NCI-H1436 treated with DMSO at 0.1 percent for 48 hours (cell line): ENCODE measurements around the gene NSUN5.
"Not testable (repeated sequence)": the region's sequence is repeated elsewhere in the genome, so short reads cannot be mapped to it uniquely, and the experiment has no call there.

Source experiments
- DNase-seq: peaks from one replicate; lab custom pipeline; 2025; lab: John Stamatoyannopoulos, UW

Gene NSUN5

DNA sequence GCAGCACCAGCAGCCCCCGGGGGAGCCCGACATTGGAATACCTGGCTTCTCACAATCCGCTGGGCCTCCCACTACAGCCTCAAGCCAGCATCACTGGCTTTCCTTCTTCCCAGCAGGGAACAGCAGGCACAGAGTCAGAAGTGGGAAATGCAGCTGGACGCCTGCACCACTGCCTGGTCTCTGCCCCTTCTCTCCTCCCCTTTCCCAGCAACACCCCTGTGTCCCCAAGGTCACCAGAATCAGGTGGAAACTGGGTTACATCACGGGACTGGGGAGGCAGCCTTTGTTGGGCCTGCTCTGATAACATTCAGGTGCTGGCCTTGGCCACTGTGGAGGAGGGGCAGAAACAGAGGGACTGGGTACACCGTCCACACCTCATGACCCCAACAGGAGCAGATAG is 16.8 kb upstream of the NSUN5 start:
- DNase-seq, result not testable (repeated sequence)

DNA sequence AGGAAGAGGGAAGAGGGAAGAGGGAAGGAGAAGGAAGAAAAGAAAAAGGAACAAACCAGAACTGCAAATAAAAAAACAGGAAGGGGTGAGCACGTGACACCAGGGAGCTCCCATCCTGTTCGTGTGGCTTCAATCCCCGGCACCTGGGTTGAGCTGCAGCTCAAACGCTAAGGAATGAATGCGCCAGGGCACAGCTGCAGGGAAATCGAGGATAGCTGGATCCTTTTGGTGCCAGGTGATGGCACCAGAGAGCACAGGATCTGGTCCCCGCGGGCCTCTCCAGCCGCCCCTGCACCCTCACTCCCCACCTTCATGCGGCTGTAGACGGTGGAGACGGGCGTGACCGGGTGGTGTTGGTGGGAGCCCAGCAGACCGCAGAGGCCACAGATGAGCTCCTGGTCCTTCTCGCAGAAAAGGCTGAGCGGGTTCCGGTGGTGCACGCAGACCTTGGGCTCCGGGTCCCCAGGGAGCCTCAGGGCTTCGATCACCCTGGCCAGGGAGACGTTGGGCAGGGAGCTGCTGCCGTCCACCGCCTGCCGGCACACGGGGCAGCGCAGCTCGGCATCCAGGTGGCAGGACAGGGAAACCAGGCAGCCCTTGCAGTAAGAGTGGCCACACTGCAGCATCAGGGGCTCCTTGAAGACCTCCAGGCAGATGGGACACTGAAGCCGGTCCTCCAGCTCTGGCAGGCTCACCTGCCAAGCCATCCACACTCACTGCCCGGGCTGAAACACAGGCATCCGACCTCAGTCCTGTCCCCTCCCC is 15.6 kb upstream of the NSUN5 start:
- DNase-seq, result peak; percentile 15

DNA sequence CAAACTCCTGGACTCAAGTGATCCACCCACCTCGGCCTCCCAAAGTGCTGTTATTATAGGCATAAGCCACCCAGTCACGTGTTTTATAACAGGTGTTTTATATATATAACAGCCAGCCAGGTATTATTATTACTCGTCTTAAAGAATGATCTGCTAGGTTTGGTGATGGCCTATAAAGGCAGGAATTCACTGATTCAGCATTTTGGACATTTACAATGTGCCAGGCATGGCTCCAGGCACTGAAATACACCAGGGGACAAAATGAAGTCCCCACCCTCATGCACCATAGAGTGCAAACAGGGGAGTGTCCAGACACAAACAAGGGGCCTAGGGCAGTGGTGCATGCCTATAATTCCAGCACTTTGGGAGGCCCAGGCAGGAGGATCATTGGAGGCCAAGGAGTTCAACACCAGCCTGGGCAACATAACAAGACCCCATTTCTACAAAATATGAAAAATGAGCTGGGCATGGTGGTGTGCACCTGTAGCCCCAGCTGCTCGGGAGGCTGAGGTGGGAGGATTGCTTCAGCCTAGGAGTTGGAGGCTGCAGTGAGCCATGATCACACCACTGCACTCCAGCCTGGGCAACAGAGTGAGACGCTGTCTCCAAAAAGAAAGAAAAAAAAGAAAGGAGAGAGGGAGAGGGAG is 14.9 kb upstream of the NSUN5 start:
- not testable (repeated sequence) for DNase-seq

DNA sequence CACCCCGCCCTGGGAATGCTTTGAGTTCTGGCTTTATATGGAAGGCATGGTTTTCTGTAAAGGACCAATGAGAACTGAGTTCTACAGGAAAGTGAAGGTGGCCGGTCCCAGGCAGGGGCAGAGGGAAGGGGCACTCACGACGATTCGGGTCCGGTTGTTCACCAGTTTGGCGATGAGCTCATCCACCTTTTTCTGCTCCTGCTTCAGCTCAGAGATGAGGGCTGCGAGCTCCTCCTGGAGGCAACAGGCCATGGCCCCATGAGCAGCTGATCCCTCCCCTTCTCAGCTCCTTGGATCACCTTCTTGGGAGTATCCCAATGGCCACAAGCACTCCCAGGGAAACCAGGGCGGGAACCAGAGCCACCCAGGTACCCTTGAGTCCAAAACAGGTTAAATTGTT is 11.4 kb upstream of the NSUN5 start:
- DNase-seq, result not testable (repeated sequence)

DNA sequence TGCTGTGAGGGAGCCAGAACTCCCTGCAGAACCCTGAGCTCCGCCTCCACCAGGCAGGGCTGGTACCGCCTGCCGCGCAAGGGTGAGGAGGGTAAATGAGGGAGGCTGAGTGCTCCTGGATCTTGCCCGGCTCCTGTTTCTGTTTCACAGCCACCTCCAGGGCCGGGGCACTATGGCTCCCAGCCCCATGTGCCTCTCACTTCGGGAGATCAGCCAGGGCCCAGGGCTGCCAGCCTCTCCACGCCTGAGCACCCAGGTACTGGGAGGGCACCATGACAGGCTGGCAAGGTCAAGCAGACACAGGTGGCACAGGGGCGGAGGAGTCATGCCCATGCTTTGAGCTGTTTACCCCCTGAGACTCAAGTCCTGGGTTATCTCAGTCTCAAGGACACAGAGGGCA is 10.9 kb upstream of the NSUN5 start:
- DNase-seq, result not testable (repeated sequence)

DNA sequence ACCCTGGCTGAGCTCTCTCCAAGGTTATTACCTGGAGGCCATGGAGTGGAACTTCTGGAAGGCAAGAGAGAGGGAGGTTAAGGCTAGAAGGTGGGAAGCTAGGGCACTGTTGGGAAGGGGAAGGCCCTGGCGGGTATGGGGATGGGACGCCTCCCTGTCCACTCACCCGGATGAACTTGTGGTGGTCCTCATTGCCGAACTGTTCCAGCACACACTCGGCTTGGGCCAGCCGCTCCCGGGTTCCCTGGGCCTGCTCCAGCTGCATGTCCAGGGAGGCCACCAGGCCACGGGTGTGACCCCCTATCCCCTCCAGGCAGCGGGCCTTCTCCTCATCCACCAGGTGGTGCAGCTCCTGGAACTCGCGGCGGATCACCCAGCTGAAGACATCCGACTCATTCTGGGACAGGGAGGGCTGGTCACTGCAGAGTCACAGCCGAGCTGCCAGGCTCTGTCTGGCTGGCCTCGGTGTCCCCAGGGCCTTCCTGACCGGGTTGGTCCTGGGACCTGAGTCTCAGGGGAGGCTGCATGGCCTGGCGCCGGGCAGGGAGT is 10.1 kb upstream of the NSUN5 start:
- not testable (repeated sequence) for DNase-seq

DNA sequence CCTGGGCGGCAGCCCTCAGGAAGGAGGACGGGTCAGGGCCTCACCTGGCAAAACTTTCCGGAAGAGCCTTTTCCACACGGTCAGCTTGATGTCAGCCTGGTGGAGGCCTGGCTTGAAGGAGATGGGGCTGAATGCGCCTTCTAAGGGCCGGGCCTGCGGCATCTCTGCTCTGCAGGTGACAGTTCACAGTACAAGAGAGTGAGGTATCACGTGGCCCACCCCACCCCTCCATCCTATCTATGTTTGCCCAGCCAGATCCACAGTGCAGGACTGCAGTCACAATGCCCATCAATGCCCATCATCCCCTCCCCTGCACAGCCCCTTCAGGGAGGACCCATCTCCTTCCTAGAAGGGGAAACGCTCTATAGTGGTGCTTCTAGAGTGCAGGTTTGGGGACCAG is 7.9 kb upstream of the NSUN5 start:
- no peak for DNase-seq

DNA sequence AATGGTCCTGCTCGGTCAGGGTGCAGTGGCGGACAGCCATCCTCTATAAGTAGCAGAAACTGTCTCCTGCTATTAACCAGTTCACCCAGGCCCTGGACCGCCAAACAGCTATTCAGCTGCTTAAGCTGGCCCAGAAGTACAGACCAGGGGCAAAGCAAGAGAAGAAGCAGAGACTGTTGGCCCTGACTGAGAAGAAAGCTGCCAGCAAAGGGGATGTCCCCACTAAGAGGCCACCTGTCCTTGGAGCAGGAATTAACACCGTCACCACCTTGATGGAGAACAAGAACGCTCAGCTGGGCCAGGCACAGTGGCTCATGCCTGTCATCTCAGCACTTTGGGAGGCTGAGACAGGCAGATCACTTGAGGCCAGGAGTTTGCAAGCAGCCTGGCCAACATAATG is 5.6 kb upstream of the NSUN5 start:
- DNase-seq, result no peak

DNA sequence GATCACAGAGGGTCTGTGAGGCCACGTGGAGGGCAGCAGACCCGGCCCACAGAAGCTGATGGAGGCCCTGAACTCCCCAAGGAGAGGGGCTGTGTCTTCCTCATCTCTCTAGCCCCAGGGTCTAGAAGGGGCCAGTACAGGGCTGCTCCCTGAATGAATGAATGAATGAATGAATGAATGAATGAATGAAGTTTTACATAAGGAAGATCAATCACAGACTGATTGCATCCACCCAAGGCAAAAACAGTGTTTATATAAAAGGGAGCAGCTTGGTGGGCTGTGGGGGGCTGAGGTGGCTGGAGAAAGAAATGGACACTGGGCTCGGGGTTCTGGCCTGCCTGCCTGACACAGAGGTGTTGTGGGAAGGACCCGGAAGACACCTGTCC is 4.9 kb upstream of the NSUN5 start:
- no peak for DNase-seq

DNA sequence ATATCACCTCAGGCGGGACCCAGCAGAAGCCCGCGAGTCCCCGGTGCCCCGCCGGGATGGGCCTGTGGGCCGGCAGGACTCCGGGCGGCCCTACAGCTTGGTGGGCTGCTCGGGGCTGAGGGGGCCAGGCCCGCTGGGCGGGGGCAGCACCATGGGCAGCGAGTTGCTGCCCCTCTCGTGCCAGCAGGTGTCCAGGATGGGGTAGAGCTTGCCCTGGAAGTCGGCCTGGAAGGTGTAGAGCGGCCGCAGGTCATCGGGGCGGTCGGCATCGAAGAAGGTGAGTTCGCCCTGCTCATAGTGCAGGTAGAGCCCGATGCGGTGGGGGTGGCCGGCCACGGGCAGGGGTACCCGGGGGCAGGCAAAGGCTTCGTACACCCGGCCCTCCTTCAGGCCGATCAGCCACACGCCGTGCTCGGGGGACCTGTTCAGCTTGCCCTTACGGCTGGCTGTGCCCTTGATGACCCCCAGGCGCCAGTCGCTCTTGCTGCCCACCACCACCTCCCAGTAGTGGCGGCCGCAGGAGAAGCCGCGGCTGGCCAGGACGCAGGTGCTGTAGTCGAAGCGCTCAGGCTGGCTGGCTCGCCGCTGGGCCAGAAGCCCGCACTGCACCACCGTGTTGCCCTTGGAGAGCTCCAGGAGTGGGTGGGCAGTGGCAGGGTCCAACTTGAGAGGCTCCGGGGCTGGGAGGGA is 4.3 kb upstream of the NSUN5 start:
- DNase-seq, result no peak

DNA sequence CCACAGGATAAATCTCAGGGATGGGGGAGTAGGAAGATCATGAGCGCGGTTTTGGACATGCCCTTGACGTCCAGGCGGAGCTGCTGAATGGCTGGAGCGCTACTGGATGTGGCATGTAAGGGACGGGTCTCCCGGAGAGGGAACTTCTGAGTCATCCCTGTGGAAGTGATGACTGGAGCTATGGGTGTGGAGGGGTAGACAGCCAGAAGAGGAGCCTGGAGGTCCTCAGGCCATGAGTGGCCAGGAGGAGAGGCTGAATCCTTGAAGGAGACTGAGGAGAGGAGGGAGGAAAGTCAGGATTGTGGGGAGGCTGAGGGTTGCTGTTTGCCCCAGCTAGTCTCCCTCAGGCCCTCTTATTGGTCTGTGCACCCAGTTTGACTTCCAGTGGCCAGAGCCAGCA is 2.8 kb upstream of the NSUN5 start:
- not testable (repeated sequence) for DNase-seq

DNA sequence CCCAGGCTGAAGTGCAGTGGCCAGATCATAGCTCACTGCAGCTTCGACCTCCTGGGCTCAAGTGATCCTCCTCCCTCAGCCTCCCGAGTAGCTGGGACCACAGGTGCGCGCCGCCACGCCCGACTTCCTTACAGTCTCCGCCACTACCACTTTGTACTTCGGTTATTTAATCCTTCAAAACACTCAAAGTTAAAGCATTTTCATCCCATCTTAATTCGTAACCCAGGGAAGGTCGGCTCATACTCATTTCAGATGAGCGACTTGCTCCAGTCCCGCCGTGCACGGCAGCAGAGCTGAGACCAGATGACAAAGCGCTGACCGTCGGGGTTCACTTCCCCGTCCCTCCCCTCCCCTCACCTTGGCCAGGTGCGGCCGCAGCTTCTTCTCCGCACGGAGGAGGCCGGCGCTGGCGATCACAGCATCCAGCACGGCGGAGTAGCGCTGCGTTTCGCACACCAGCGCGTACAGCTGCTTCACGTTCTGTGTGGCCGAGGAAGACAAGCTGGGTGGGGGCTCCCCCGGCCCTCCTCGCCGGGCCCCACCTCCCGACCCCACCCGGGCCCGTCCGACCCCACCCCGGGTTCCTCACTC is 457 bp downstream of the NSUN5 start:
- no peak for DNase-seq

DNA sequence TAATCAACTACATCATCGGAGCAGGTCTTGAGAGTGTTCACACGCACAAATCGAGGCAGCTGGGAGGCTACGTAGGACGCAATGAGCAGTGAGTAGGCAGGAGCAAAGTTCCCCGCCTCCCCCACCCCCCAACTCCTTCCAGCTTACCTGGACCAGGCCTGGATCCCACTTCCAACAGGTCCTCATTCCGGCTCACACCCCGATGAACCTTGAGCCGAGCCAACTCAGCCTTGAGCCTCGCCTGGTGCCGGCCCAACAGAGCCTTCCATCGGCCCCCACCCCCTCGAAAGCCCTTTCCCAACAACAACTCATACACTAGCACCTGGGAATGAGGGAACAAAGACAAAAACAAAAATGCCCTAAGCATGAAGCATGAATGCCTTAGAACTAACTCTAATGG is 1.2 kb downstream of the NSUN5 start:
- DNase-seq, result no peak

DNA sequence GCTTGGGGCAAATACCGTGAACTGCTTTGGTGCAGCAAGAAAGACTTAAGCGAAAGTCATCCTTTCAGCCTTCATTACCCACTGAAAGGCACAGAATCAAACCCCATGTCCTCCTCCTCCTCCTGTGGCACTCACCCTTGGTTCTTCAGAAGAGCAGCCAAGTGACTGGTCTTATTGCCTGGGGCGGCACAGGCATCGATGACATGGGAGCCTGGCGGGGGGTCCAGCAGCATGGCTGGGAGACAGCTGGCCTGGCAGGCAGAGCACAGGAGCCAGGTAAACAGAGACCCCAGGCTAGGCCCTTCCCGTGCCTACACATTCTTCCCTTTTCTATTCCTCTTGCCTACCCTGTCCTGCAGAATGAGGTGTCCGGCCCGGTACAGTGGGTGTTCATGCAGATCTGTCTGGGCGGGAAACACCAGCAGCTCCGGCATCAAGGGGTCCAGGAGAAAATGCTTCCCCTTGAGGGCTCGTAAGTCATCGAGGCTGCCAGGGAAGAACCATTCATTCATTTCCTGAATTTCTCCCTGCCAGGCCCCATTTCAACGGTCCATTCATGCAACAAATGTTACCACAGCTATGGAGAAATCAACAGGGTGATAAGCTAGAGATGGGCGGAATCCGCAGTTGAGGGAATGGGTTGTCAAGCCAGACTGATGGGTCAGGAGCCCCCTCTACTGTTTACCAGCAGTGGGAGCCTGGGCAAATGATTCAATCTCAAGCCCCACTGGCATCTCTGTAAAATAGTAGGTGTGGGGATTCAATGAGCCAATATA is 3.8 kb downstream of the NSUN5 start:
- DNase-seq, result not testable (repeated sequence)

DNA sequence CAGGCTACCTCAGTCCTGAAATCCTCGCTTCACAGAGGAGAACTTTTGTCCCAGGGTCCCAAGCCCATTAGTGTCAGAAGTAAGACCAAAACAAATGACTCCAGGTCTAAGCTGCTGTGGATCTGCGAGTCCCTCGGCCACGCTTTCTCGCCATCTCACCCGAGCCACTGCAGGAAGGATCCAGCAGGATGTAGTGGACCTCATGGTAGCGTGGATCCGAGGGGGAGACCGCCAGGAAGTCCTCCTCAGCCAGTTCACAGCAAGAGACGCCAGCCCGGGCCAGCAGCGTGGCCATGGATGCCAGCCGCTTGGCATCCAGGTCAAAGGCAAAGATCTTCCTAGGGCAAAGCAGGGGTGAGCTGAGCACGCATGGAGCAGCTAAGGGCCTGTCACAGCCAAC is 4.6 kb downstream of the NSUN5 start:
- no peak for DNase-seq

DNA sequence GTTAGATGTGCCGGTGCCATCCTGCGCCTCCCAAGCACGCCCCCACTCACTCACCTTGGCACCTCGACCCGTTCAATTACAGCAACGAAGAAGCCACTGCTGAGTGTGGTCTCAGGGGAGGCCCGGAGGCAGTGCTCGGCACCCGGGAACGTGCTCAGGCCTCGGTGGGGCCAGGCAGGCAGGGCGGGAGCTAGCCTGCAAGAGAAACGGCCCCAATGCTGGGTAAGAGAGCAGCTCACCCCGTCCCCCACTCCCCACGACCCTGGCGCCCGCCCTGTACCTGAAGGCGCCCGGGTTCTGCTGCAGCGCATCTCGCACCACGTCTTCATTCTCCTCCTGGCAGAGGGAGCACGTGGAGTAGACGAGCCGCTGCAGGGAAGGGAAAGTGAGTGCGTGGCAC is 5.1 kb downstream of the NSUN5 start:
- DNase-seq, result no peak

DNA sequence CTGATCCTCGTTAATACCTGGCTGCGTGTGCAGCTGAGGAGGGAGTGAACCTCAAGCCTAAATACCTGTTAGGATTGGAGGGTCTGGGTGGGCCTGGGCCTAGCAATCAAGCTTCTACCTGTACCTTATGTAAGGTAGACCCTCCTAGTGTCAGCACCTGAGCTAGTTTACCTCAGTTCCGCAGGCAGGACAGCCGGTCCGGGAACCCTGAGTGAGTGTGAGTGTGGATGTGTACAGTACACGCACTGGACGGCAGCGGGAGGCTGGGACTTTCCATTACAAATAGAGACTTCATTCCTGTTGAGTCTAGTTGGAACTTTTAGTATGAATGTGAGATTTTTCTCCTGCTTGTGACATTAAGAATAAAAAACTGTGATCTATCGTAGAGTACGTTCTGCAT is 5.8 kb downstream of the NSUN5 start:
- DNase-seq, result not testable (repeated sequence)

DNA sequence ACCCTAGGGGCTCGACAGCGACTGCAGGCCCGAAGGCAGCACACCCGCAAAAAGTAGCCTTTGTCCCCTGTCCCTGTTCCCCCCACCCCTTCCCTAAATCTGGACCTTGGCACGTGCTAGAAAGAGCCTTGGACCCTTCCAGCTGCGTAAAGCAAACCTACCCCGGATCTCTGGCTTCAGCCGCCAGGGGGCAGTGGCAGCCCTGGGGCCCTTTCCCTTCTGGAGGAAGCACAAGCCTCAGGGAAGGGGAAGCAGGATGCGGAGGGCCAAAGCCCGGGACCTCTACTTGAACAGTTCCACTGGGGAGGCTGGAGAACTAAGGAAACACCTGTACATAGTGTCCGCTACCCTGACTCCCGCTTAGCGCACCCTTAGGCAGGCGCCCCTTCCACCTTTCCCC is 7.5 kb downstream of the NSUN5 start:
- DNase-seq, result not testable (repeated sequence)

DNA sequence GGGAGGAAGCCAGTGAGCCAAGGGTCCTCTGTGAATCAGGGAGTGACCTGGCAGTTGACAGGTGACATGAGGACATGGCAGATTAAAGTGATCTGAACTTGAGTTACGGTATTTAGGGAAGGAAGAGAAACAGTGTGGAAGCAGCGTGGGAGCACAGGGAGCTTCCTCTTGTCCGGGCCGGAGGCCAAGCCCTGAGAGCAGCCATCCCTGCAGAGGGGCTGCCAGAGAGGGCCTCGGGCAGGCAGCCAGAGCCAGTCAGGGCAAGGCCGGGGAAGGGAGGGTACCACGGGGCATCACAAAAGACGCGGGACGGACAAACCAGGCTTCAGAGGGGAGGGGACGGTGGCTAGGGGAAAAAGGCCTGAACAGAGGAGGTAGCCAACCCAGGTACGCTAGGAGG is 8.8 kb downstream of the NSUN5 start:
- DNase-seq, result not testable (repeated sequence)

DNA sequence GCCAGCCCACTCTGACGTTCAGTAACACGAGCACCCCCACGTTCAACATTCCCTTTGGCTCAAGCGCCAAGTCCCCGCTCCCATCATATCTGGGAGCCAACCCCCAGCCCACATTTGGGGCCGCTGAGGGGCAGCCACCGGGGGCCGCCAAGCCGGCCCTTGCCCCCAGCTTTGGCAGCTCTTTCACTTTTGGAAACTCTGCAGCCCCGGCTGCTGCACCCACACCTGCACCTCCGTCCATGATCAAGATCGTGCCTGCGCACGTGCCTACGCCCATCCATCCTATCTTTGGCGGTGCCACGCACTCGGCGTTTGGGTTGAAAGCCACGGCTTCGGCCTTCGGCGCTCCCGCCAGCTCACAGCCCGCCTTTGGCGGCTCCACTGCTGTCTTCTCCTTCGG is 10.9 kb downstream of the NSUN5 start:
- not testable (repeated sequence) for DNase-seq

DNA sequence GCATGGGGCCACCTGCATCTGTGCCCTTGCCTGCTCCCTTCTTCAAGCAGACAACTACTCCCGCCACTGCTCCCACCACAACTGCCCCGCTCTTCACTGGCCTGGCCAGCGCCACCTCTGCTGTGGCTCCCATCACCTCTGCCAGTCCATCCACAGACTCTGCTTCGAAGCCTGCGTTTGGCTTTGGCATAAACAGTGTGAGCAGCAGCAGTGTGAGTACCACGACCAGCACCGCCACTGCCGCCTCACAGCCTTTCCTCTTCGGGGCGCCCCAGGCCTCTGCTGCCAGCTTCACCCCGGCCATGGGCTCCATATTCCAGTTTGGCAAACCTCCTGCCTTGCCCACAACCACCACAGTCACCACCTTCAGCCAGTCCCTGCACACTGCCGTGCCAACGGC is 11.4 kb downstream of the NSUN5 start:
- not testable (repeated sequence) for DNase-seq

DNA sequence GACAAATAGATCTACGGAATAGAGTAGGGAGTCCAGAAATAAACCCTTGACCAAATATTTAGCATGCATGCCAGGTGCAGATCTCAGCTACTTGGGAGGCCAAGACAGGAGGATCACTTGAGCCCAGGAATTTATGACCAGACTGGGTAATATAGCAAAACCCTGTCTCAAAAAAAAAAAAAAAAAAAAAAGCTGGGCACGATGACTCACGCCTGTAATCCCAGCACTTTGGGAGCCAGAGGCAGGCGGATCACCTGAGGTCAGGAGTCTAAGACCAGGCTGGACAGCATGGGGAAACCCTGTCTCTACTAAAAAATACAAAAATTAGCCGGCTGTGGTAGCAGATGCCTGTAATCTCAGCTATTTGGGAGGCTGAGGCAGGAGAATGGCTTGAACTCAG is 31.4 kb downstream of the NSUN5 start:
- DNase-seq, result not testable (repeated sequence)
